Camera-type eye (tissue), 1 donor: ENCODE data around the gene NAMPT. TPM values are rescaled to one million over a fixed set of nuclear protein-coding genes. Genes with fewer than 3 reads are reported as not detected.

Experiments
- total RNA-seq: library from RNA; depleted of rRNA; stranded (reverse); fragments of >200 nt; gene quantifications from one replicate; pipeline ENCODE4 v1.2.3, GENCODE V29; 2014

The NAMPT gene
- total RNA-seq: 98.7 TPM

DNA sequence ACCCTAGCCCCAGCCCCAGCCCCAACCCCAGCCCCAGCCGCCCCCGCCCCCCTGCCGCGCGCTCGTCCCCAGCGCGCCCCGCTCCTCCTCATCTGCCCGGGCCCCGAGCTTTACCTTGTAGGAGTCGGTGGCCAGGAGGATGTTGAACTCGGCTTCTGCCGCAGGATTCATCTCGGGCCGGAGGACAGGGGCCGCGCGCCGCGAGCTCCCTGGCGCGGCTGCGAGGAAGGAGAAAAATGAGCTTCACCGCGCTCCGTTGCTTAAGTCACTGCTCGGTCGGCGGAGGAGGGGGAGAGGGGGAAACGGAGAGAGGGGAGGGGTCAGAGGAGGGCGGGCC is at the start of gene NAMPT:
TSS of gene NAMPT (minus strand) at position 270 of the 337 bp plus-strand sequence. CDS start at position 171, 99 bp downstream.

Other genes starting within 250 kb of the NAMPT start
- 57.1 TPM for gene SYPL1, start 172.7 kb downstream of the NAMPT start, total RNA-seq